Measurements from ENCODE around the gene KLHL21.

The KLHL21 gene

GRCh38 chr1:6599141-6599975 is 3.3 kb downstream of the KLHL21 start:
- DNase-seq = no peak

GRCh38 chr1:6597777-6598131 is 4.9 kb downstream of the KLHL21 start:
- DNase-seq = no peak

- DNase-seq = no peak
Observed at GRCh38 chr1:6596886-6597776, 5.5 kb downstream of the KLHL21 start.

DNA sequence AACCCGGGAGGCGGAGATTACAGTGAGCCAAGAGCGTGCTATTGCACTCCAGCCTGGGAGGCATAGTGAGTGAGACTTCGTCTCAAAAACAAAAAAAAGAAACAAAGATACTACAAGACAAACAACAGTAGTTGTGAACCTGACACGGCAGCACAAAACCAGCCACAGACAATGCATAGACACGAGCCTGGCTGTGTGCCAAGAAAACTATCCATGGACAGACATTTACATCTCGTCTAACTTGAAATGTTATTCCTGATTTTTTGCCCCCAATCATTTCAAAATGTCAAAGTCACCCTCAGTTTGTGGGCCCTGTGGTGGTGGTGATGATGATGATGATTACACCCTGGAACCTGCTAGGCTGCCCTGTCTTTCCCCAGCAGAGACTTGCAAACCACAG is 6.3 kb downstream of the KLHL21 start:
- DNase-seq = no peak

GRCh38 chr1:6594977-6595740 is 7.5 kb downstream of the KLHL21 start:
- no peak for DNase-seq

DNA sequence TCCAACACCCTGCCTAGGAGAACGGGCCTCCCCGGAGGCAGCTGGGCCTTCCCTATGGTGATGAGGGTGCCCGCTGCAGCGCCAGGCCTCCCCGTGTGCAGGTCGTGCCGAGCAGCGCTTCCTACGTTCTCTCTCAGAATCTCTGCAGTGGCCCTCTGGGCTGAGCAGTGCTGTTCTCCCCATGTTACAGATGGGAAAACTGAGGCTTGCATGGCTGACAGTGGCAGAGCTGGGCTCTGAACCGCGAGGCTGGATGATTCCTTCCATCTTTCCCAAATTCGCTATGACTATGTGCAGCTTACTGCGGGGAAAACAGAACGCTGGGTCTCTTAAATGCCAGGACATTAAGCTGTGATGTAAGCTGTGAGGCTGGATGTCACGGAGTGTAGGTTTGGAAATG is 8.9 kb downstream of the KLHL21 start:
- DNase-seq = no peak

- no peak for DNase-seq
Observed at GRCh38 chr1:6592865-6593593, 9.6 kb downstream of the KLHL21 start.

- no peak for DNase-seq
Observed at GRCh38 chr1:6592441-6592840, 10.2 kb downstream of the KLHL21 start.

DNA sequence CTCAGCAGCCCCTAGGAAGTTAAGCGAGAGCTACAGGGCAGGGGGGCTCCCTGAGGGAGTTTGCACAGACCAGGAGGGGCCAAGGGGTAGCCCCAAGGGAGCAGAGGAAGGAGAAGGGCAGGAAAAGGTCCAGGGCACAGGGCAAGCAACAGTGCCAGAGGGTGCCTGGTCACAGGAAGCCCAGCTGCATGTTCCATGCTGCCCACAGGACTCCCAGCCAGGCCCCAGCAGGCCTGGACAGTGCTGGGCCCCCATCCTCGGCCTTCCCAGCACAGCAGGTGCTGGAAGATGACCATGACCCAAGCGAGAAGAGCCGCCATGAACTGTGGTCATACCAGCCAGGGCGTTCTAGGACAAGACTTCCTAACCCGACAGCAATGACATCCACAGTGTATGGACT is 11.0 kb downstream of the KLHL21 start:
- DNase-seq = no peak

DNA sequence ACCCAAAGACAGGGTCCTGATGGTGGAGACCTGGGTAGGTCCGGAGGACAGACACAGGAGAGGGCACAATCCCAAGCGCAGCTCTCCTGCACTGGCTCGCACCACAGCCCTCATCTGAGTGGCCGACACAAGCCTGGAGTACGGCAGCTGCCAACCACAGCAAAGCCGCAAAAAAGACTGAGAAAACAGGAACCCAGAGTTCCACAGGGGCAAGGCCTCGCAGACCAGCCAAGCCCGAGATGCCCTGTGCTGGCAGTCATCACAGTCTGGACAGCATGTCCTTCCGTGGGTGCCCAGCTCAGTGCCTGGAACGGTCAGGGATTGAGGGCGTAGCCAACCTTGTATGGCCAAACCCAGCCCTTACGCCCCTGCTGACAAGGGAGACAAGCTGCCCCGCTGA is 11.4 kb downstream of the KLHL21 start:
- no peak for DNase-seq

DNA sequence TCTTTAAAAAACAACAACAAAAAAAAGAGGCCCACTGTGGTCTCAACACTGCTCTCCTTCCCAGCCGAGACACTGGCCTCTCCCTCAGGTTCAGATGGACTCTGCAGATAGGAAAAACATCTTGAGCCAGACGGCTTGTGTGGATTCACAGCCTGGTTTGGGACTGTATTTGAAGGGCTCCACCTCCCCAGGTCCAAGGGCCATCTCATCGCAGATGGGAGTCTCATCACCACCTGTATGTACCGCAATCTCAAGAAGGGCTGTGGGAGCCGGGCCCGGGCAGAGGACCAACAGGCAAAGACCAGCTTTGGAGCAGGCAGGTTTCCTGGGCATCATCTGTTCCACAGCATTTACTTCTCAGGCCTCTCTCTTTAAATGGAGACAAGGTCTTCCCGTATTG is 12.6 kb downstream of the KLHL21 start:
- DNase-seq = no peak

- no peak for DNase-seq
Observed at GRCh38 chr1:6588893-6589520, 13.7 kb downstream of the KLHL21 start.

- no peak for DNase-seq
Observed at GRCh38 chr1:6588128-6588892, 14.4 kb downstream of the KLHL21 start.

DNA sequence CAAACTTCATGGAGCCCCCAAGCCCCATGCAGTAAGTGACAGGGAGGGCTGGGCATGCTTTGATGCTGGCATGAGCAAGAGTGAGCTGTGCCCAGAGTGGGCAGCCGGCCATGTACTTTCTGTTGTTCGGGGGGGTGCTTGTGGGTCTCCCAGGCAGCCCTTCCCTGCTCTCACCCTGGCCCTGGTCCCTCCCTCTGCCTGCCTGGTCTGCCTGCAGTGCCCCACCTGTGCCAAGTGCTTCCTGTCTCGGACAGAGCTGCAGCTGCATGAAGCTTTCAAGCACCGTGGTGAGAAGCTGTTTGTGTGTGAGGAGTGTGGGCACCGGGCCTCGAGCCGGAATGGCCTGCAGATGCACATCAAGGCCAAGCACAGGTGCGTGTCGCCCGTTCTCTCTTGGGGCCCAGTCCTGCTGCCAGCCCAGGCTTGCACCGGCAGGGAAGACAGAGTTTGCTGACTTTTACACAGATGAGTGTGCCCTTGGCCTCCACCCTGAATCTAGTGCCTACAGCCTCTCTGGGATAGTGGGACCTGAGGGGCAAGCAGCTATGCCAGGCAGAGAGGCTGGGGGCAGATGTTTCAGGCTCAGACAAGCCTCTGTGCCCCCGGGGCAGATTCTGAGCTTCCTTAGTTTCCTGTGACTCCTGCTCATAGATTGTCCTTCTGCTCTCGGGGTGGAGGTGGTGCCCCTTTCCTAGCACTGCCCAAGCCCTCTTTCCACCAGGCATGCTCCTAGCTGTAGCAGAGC is 15.2 kb downstream of the KLHL21 start:
- no peak for DNase-seq

DNA sequence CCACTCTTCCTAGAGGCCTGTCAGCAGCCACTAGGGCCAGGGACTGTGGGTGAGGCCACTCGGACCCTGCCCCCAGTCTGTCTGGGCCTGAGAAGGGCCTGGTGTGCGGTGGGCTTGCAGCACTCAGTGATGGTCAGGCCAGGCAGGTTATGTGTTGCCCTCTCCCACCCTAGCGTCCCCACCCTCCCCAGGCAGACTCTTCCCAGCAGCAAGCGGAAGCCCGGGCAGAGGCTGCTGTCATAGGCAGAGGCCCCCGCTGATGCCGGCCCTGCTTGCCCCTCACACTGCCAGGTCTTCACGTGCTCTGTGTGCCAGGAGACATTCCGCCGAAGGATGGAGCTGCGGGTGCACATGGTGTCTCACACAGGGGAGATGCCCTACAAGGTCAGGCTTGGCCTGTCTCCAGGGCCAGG is 16.3 kb downstream of the KLHL21 start:
- DNase-seq = no peak

- DNase-seq = no peak
Observed at GRCh38 chr1:6585841-6586240, 16.8 kb downstream of the KLHL21 start.

- no peak for DNase-seq
Observed at GRCh38 chr1:6585081-6585722, 17.5 kb downstream of the KLHL21 start.

DNA sequence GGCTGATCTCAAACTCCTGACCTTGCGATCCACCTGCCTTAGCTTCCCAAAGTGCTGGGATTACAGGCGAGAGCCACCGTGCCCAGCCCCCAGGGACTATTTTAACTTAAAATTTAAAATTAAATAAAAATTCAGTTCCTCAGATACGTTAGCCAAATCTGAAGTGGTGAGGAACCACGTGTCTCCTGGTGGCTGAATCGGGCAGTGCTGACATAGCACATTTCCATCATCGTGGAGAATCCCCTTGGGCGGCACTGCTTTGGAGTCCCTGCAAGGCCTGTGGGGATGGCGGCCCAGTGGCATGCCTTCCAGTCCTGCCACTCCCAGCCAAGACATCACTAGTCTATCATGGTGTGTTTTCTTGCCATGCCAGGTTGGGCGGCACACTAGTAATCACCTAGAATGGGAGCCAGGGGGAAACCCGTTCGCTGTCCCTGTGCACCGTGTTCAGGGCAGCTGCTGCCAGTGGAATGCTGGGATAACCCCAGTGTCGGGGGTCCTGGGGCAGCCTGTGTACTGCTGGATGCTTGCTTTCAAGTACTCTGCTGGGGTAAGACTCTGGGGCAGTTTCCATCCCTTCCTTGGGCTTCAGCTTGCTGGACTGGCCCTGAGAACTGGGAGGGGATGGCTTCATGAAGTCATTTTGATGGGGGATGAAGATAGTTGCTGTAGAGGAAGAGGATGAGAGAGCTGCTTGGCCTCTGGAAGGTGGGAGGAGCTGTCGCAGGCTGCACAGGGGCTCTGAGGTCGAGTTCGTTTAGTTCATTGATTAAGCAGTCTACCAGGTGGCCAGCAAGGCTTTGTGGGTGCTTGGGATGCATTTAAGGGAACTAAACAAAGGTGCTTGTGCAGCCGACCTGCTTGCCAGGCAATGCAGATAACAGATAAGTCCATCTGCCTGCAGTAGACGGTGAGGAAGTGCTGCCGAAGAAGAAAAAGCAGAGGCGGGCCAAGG is 18.3 kb downstream of the KLHL21 start:
- no peak for DNase-seq

DNA sequence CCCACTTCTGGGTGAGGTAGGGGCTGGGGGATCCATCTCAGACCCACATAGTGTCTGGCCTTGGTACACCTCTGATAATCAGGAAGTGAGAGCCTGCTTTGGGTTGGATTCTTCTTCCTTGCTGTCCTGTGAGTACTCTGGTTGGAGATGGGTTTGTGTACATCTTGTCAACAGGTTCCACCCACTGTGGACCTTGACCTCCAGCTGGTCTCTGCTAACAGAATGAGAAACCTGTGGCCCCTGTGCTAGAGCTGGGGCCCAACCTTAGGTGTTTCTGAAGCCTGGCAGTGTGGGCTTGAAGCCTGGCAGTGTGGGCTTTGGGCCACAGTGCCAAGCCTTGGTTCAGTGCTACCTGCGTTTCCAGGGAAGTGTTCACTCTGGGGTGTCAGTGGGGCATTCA is 20.3 kb downstream of the KLHL21 start:
- no peak for DNase-seq
